LNCAP (cell line): ENCODE data around the gene FBXL13.

Experiments used
- TF ChIP-seq, protein P1 (sequence below): fragments of 450-650 bp; IDR thresholded peaks from 2 replicates; pipeline ENCODE4 v1.5.1; 2017; ENCODE audit warnings: mild to moderate bottlenecking

Gene FBXL13

DNA sequence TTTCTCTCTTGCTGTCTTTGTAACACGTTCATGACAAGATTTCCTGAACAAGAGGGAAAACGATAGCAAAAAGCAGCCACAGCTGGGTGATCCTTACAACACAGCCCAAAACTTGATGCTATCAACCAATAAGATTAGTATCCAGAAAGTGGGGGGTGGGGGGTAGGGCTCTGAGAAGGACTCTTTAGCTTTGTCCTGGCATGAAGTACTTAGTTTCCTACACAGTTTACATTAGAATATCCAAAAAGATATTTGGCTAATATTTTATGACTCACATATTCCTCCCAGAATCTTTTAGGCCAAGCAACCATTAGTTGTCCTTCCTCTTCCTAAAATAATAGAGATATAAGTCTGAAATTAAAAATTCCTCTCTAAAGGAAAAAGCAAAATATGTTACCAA lies 184.7 kb downstream of the FBXL13 start:
- TF ChIP-seq, protein P1, sequence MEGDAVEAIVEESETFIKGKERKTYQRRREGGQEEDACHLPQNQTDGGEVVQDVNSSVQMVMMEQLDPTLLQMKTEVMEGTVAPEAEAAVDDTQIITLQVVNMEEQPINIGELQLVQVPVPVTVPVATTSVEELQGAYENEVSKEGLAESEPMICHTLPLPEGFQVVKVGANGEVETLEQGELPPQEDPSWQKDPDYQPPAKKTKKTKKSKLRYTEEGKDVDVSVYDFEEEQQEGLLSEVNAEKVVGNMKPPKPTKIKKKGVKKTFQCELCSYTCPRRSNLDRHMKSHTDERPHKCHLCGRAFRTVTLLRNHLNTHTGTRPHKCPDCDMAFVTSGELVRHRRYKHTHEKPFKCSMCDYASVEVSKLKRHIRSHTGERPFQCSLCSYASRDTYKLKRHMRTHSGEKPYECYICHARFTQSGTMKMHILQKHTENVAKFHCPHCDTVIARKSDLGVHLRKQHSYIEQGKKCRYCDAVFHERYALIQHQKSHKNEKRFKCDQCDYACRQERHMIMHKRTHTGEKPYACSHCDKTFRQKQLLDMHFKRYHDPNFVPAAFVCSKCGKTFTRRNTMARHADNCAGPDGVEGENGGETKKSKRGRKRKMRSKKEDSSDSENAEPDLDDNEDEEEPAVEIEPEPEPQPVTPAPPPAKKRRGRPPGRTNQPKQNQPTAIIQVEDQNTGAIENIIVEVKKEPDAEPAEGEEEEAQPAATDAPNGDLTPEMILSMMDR: no peak

DNA sequence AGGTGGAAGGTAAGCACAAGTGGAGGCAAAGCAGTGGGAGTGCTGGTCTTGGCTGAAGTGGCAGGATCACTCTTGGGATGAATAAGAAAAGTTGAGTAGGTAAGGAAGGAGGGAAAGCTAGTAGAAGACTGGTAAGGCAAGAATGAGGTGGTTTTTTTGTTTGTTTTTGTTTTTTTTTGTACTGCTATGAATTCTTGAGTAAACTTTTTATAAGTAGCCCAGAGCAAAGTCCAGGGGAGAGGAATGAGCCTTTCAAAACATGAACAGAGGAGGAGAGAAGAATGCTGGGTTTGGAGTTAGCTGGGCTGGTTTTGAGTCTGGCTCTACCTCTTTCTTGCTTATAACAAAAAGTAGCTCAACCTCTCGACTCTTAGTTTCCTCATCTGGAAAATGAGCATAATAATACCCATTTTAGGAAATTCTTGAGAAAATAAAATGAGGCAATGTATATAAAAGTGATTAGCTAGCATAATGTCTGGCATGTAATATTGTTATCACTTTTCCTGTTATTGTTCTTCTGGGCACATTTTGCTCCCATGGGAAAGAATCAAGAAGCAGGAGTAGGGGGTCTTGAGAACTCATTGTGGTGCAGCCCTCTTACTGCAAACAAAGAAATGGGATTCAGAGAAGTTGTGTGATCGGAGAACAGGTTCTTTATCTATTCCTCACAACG lies 185.9 kb downstream of the FBXL13 start:
- TF ChIP-seq, protein P1: no peak

DNA sequence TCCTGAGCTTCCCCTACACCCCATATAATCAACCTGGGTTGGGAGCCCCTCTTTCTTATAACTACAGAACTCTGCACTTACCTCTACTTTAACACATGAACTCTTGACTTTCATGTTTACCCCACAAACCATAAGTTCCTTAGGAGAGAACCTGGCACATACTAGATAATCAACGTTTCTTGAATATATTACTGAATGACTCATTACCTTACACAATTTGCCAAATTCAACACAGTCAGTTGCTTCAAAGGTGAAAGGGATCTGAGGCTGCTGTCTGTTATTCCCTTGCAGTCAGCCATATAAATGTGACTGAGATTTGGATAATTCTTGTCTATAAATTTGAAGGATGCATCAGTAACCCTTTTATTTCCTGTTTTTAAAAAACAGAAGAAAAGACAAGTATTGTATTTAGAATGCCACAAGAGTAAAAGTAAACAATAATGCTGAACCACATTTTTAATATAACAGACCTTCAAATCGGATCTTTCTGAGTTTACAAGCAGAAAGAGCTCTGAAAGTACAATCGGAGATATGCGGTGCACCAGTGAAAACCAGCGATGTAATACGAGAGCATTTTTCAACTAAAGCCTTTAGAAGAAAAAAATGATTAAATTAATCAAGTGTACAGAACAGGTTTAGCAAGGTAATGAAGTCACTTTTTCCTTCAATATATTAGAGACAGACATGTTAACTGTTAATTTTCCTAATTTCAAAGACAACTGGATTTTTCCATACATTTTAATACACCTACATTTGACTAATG lies 191.3 kb downstream of the FBXL13 start:
- TF ChIP-seq, protein P1: no peak

DNA sequence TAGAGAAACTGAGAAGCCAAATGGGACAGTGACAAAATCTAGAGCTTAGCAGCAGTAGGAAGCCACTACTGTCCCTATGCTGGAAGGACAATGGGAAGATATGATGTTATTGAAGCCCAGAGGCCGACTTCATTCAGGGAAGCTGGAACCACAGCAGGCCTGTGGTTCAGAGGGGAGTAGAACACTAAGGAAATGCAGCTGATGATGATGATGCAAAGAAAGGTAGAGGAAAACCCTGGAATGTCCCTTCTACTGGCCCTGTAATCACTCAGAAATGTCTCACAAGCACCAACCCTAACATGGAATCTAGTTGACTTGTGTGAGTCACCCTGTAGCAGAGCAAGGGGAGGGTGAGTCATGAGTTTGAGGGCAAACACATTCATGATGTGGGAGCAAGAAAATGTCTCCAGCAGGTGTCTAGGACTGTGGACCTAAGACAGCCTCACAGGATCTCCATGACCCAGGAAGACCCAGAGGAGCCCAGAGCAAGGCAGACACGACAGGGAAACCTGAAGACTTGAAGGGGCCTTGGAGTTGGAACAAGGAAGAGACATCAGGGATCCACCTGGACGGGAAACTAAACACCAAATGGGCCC lies 198.8 kb downstream of the FBXL13 start:
- TF ChIP-seq, protein P1: no peak

GRCh38 chr7:102874966-102875365 lies 199.6 kb downstream of the FBXL13 start:
- TF ChIP-seq, protein P1: no peak

DNA sequence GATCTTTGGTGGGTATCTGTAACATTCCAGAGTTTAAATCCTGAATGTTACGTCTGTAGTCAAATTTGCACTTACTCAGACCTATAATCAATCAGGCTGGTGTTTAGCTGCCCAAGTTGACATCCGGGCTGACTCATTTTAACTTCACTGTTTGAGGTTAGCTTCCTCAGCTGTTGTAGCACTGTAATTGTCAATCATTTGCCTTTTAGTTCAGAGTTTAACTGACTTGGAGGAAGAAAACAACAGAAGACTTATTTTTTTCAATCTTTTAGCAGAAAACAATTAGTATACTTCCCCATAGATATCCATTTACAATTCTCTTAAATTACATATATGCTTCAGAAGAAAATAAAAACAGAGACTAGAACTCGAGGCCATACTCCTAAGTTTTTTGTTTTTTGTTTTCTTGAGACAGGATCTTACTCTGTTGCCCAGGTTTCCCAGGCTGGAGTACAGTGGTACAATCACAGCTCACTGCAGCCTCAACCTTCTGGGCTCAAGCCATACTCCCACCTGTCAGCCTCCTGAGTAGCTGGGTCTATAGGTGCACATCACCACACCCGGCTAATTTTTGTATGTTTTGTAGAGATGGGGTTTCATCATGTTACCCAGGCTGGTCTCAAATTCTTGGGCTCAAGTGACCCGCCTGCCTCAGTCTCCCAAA lies 200.3 kb downstream of the FBXL13 start:
- TF ChIP-seq, protein P1: no peak

- TF ChIP-seq, protein P1: no peak
Measured at GRCh38 chr7:102873470-102874165, 201.0 kb downstream of the FBXL13 start.
